Cardiac muscle cell (in vitro differentiated cells and primary cell): ENCODE data around the gene DAP3. TPM values are rescaled to one million over a fixed set of nuclear protein-coding genes. Genes with fewer than 3 reads are reported as not detected.
A peak's percentile ranks its signal among the peaks of the same experiment; 100 is the strongest.
"Not testable (repeated sequence)": the region's sequence is repeated elsewhere in the genome, so short reads cannot be mapped to it uniquely, and the experiment has no call there.

Source experiments
- DNase-seq, 2 donors: peaks; one replicate each; pipeline versions ENCODE4 v3.0.0 to v3.0.0-alpha.2; 2010 to 2017; ENCODE audit warnings: low read depth in 1 of 2, low spot score in 1 of 2
- H3K27ac ChIP-seq: fragments of 200-600 bp; sonication (generic); 2 replicates; pipeline ENCODE4 v1.5.1; 2016
- H3K27me3 ChIP-seq: fragments of 200-600 bp; sonication (generic); 2 replicates; pipeline ENCODE4 v1.6.0; 2016; ENCODE audit warnings: control low read depth
- H3K36me3 ChIP-seq: fragments of 200-600 bp; sonication (generic); 2 replicates; pipeline ENCODE4 v1.5.1; 2016; ENCODE audit warnings: control low read depth
- H3K4me1 ChIP-seq: fragments of 200-600 bp; sonication (generic); 2 replicates; pipeline ENCODE4 v1.8.1; 2017; ENCODE audit warnings: low read depth, mild to moderate bottlenecking, mixed run types
- H3K4me3 ChIP-seq: fragments of 200-600 bp; sonication (generic); 2 replicates; pipeline ENCODE4 v1.5.1; 2016; ENCODE audit warnings: mild to moderate bottlenecking
- H3K9me3 ChIP-seq: fragments of 200-600 bp; sonication (generic); 2 replicates; pipeline ENCODE4 v1.5.1; 2017; ENCODE audit warnings: low read depth, mild to moderate bottlenecking, control low read depth
- CTCF ChIP-seq: IDR thresholded peaks from 2 replicates; pipeline ENCODE4 v1.5.1; 2012; ENCODE audit warnings: low read depth, mild to moderate bottlenecking, low read length
- polyA plus RNA-seq: library from polyadenylated mRNA; unstranded; fragments of >200 nt; fragmentation: Nextera tagmentation; extraction: Ambion mirVana; gene quantifications from 2 replicates; pipeline ENCODE4 v1.2.1, GENCODE V29; 2016
- total RNA-seq: library from RNA; depleted of rRNA; stranded (reverse); fragments of >200 nt; gene quantifications from 2 replicates; pipeline ENCODE4 v1.2.3, GENCODE V29; 2016

Gene DAP3
- total and polyA plus RNA-seq, 2 experiments from 2014 or later: 91.2 to 116 TPM

- Histone ChIP-seq H3K27me3 (no peaks in the 10 kb centered on the region), H3K9me3 (no peaks in the 10 kb centered on the region), H3K27ac (no peak overlapping the region), H3K4me3 (no peak overlapping the region), H3K4me1 (no peaks in the 10 kb centered on the region), H3K36me3 (peaks cover 5% of the 10 kb centered on the region)
- no peak for TF ChIP-seq CTCF
- DNase-seq: no peak
Observed at GRCh38 chr1:155717041-155717440, 28.1 kb downstream of the DAP3 start.

GRCh38 chr1:155718524-155719115, 29.7 kb downstream of the DAP3 start:
- not testable (repeated sequence) for H3K4me1 ChIP-seq, DNase-seq, H3K27me3 ChIP-seq, H3K4me3 ChIP-seq, H3K27ac ChIP-seq, H3K9me3 ChIP-seq
- H3K36me3 ChIP-seq: peaks cover 10% of the 10 kb centered on the region

GRCh38 chr1:155719703-155720102, 30.8 kb downstream of the DAP3 start:
- TF ChIP-seq CTCF: no peak

GRCh38 chr1:155725142-155725541, 36.3 kb downstream of the DAP3 start:
- Histone ChIP-seq H3K27me3 (no peaks in the 10 kb centered on the region), H3K27ac (no peak overlapping the region), H3K36me3 (peaks cover 14% of the 10 kb centered on the region), H3K4me3 (no peak overlapping the region), H3K4me1 (no peaks in the 10 kb centered on the region), H3K9me3 (no peaks in the 10 kb centered on the region)
- no peak for DNase-seq
- TF ChIP-seq CTCF: no peak

More at GRCh38 chr1:155719703-155720102, 30.8 kb downstream of the DAP3 start:
- H3K36me3 ChIP-seq: peaks cover 10% of the 10 kb centered on the region
- H3K9me3 ChIP-seq: no peaks in the 10 kb centered on the region
- H3K27ac ChIP-seq: no peak overlapping the region
- H3K4me1 ChIP-seq: no peaks in the 10 kb centered on the region
- no peak for DNase-seq
- no peaks in the 10 kb centered on the region for H3K27me3 ChIP-seq
- H3K4me3 ChIP-seq: no peak overlapping the region

GRCh38 chr1:155729031-155729898, 40.4 kb downstream of the DAP3 start:
- H3K4me3 ChIP-seq: no peak overlapping the region
- TF ChIP-seq CTCF: peak; percentile 76
- no peaks in the 10 kb centered on the region for H3K4me1 ChIP-seq

GRCh38 chr1:155740995-155741394, 52.1 kb downstream of the DAP3 start:
- Histone ChIP-seq H3K4me1 (no peaks in the 10 kb centered on the region), H3K27ac (no peak overlapping the region), H3K9me3 (no peaks in the 10 kb centered on the region), H3K36me3 (peaks cover 8% of the 10 kb centered on the region), H3K4me3 (no peak overlapping the region), H3K27me3 (no peaks in the 10 kb centered on the region)
- no peak for DNase-seq
- TF ChIP-seq CTCF: no peak

More at GRCh38 chr1:155729031-155729898, 40.4 kb downstream of the DAP3 start:
- H3K27me3 ChIP-seq: no peaks in the 10 kb centered on the region
- H3K36me3 ChIP-seq: peaks cover 3% of the 10 kb centered on the region
- H3K9me3 ChIP-seq: no peaks in the 10 kb centered on the region
- no peak overlapping the region for H3K27ac ChIP-seq
- DNase-seq: peak; percentile 70 to 81
